Activated T-helper 1 cell treated with anti-CD3 and anti-CD28 coated beads, Interleukin-12 subunit alpha, Interleukin-12 subunit beta, Interleukin-2, Interleukin-4 antibody, amounts not matched to agents 30 ng/mL and 10 ng/mL and 1 ng/mL, durations not matched to agents 14 hours and 24 hours and 36 hours (primary cell): Measurements from ENCODE around the gene ABCG2. TPM values are rescaled to one million over a fixed set of nuclear protein-coding genes. Genes with fewer than 3 reads are reported as not detected.

Experiments
- DNase-seq: peaks from one replicate; pipeline ENCODE4 v3.0.0; 2021; ENCODE audit warnings: low spot score
- H3K27ac Mint-ChIP-seq: one replicate; pipeline ENCODE4 v1.8.0; 2021; ENCODE audit warnings: mild to moderate bottlenecking, mixed read lengths
- H3K27me3 Mint-ChIP-seq: one replicate; pipeline ENCODE4 v1.8.0; 2022; ENCODE audit warnings: mild to moderate bottlenecking, moderate library complexity, mixed read lengths; ENCODE audit not compliant: insufficient read depth
- H3K36me3 Mint-ChIP-seq: one replicate; pipeline ENCODE4 v1.8.0; 2021; ENCODE audit warnings: low read depth, mixed read lengths
- H3K4me1 Mint-ChIP-seq: one replicate; pipeline ENCODE4 v1.8.0; 2021; ENCODE audit warnings: low read depth, mixed read lengths
- H3K4me3 Mint-ChIP-seq: one replicate; pipeline ENCODE4 v1.8.0; 2021; ENCODE audit warnings: mild to moderate bottlenecking, moderate library complexity, mixed read lengths
- H3K9me3 Mint-ChIP-seq: one replicate; pipeline ENCODE4 v1.8.0; 2021; ENCODE audit warnings: mixed read lengths
- intact Hi-C: fragments of 100-400 bp; cut with micrococcal nuclease; formaldehyde crosslinking; loops from one replicate; pipeline ENCODE4 v1.15.1; 2024
- total RNA-seq: library from RNA; stranded (reverse); gene quantifications from 2 replicates; pipeline ENCODE4 v1.2.3, GENCODE V29; 2022

ABCG2 gene
- total RNA-seq, 1 donor from 2014 or later: 0.34 TPM

- no peak for DNase-seq
- peaks cover under 1% of the 10 kb centered on the region for H3K4me1 Mint-ChIP-seq
- H3K9me3 Mint-ChIP-seq: peaks cover 7% of the 10 kb centered on the region
- no peak overlapping the region for H3K27ac Mint-ChIP-seq
- intact Hi-C loops: no loop called here
- H3K36me3 Mint-ChIP-seq: peaks cover 27% of the 10 kb centered on the region
- no peaks in the 10 kb centered on the region for H3K27me3 Mint-ChIP-seq
- no peak overlapping the region for H3K4me3 Mint-ChIP-seq
These were observed 83.1 kb downstream of the ABCG2 start for GRCh38 chr4:88075336-88075735.

GRCh38 chr4:88070031-88070430, 88.4 kb downstream of the ABCG2 start:
- H3K27me3 Mint-ChIP-seq: no peaks in the 10 kb centered on the region
- no peak for DNase-seq
- H3K9me3 Mint-ChIP-seq: peaks cover 16% of the 10 kb centered on the region
- H3K36me3 Mint-ChIP-seq: peaks cover 54% of the 10 kb centered on the region
- peaks cover 7% of the 10 kb centered on the region for H3K4me1 Mint-ChIP-seq
- H3K27ac Mint-ChIP-seq: peak overlapping the region; percentile 25
- no peak overlapping the region for H3K4me3 Mint-ChIP-seq
- intact Hi-C loops: no loop called here

- no peak for DNase-seq
- intact Hi-C loops: no loop called here
- H3K36me3 Mint-ChIP-seq: peaks cover 37% of the 10 kb centered on the region
- peaks cover 8% of the 10 kb centered on the region for H3K9me3 Mint-ChIP-seq
- no peaks in the 10 kb centered on the region for H3K27me3 Mint-ChIP-seq
- H3K4me1 Mint-ChIP-seq: no peaks in the 10 kb centered on the region
- no peak overlapping the region for H3K27ac Mint-ChIP-seq
- no peak overlapping the region for H3K4me3 Mint-ChIP-seq
These were observed 94.0 kb downstream of the ABCG2 start for GRCh38 chr4:88064410-88064809.

GRCh38 chr4:88063634-88064296, 94.7 kb downstream of the ABCG2 start:
- no peak for DNase-seq
- no peaks in the 10 kb centered on the region for H3K27me3 Mint-ChIP-seq
- H3K27ac Mint-ChIP-seq: no peak overlapping the region
- no peaks in the 10 kb centered on the region for H3K4me1 Mint-ChIP-seq
- no peak overlapping the region for H3K4me3 Mint-ChIP-seq
- peaks cover 4% of the 10 kb centered on the region for H3K9me3 Mint-ChIP-seq
- intact Hi-C loops: no loop called here
- peaks cover 36% of the 10 kb centered on the region for H3K36me3 Mint-ChIP-seq

GRCh38 chr4:88062843-88063242, 95.6 kb downstream of the ABCG2 start:
- intact Hi-C loops: no loop called here
- no peak overlapping the region for H3K4me3 Mint-ChIP-seq
- no peak overlapping the region for H3K27ac Mint-ChIP-seq
- no peak for DNase-seq
- H3K27me3 Mint-ChIP-seq: no peaks in the 10 kb centered on the region
- H3K9me3 Mint-ChIP-seq: no peaks in the 10 kb centered on the region
- H3K4me1 Mint-ChIP-seq: no peaks in the 10 kb centered on the region
- H3K36me3 Mint-ChIP-seq: peaks cover 30% of the 10 kb centered on the region

GRCh38 chr4:88062311-88062710, 96.1 kb downstream of the ABCG2 start:
- Mint-ChIP-seq H3K27ac (no peak overlapping the region), H3K9me3 (no peaks in the 10 kb centered on the region), H3K4me1 (no peaks in the 10 kb centered on the region), H3K4me3 (no peak overlapping the region), H3K27me3 (no peaks in the 10 kb centered on the region), H3K36me3 (peaks cover 25% of the 10 kb centered on the region)
- intact Hi-C loops: no loop called here
- DNase-seq: no peak

- H3K36me3 Mint-ChIP-seq: peaks cover 21% of the 10 kb centered on the region
- H3K27ac Mint-ChIP-seq: no peak overlapping the region
- no peak for DNase-seq
- H3K27me3 Mint-ChIP-seq: no peaks in the 10 kb centered on the region
- no peak overlapping the region for H3K4me3 Mint-ChIP-seq
- H3K4me1 Mint-ChIP-seq: no peaks in the 10 kb centered on the region
- intact Hi-C loops: no loop called here
- no peaks in the 10 kb centered on the region for H3K9me3 Mint-ChIP-seq
These were observed 98.0 kb downstream of the ABCG2 start for GRCh38 chr4:88060431-88060830.

GRCh38 chr4:88059766-88060165, 98.7 kb downstream of the ABCG2 start:
- Mint-ChIP-seq H3K9me3 (no peaks in the 10 kb centered on the region), H3K36me3 (peaks cover 21% of the 10 kb centered on the region), H3K27ac (no peak overlapping the region), H3K4me3 (no peak overlapping the region), H3K4me1 (no peaks in the 10 kb centered on the region), H3K27me3 (no peaks in the 10 kb centered on the region)
- DNase-seq: no peak
- intact Hi-C loops: no loop called here

- H3K36me3 Mint-ChIP-seq: peaks cover 19% of the 10 kb centered on the region
- intact Hi-C loops: no loop called here
- no peaks in the 10 kb centered on the region for H3K27me3 Mint-ChIP-seq
- no peaks in the 10 kb centered on the region for H3K4me1 Mint-ChIP-seq
- no peaks in the 10 kb centered on the region for H3K9me3 Mint-ChIP-seq
- no peak for DNase-seq
- H3K4me3 Mint-ChIP-seq: no peak overlapping the region
- H3K27ac Mint-ChIP-seq: no peak overlapping the region
These were observed 100.1 kb downstream of the ABCG2 start for GRCh38 chr4:88058295-88058694.

GRCh38 chr4:88054901-88055300, 103.5 kb downstream of the ABCG2 start:
- peaks cover 17% of the 10 kb centered on the region for H3K36me3 Mint-ChIP-seq
- no peaks in the 10 kb centered on the region for H3K4me1 Mint-ChIP-seq
- no peak for DNase-seq
- no peak overlapping the region for H3K4me3 Mint-ChIP-seq
- H3K27me3 Mint-ChIP-seq: no peaks in the 10 kb centered on the region
- no peaks in the 10 kb centered on the region for H3K9me3 Mint-ChIP-seq
- H3K27ac Mint-ChIP-seq: no peak overlapping the region
- intact Hi-C loops: no loop called here

- intact Hi-C loops: no loop called here
- no peaks in the 10 kb centered on the region for H3K4me1 Mint-ChIP-seq
- H3K27ac Mint-ChIP-seq: no peak overlapping the region
- no peaks in the 10 kb centered on the region for H3K27me3 Mint-ChIP-seq
- no peak for DNase-seq
- no peak overlapping the region for H3K4me3 Mint-ChIP-seq
- peaks cover 11% of the 10 kb centered on the region for H3K36me3 Mint-ChIP-seq
- no peaks in the 10 kb centered on the region for H3K9me3 Mint-ChIP-seq
These were observed 104.2 kb downstream of the ABCG2 start for GRCh38 chr4:88054229-88054628.

- no peak overlapping the region for H3K27ac Mint-ChIP-seq
- no peaks in the 10 kb centered on the region for H3K27me3 Mint-ChIP-seq
- intact Hi-C loops: no loop called here
- H3K9me3 Mint-ChIP-seq: no peaks in the 10 kb centered on the region
- H3K36me3 Mint-ChIP-seq: peaks cover 17% of the 10 kb centered on the region
- no peaks in the 10 kb centered on the region for H3K4me1 Mint-ChIP-seq
- no peak for DNase-seq
- H3K4me3 Mint-ChIP-seq: no peak overlapping the region
These were observed 113.4 kb downstream of the ABCG2 start for GRCh38 chr4:88045021-88045420.

- no peak overlapping the region for H3K27ac Mint-ChIP-seq
- peaks cover 22% of the 10 kb centered on the region for H3K36me3 Mint-ChIP-seq
- no peaks in the 10 kb centered on the region for H3K9me3 Mint-ChIP-seq
- DNase-seq: no peak
- no peaks in the 10 kb centered on the region for H3K27me3 Mint-ChIP-seq
- no peak overlapping the region for H3K4me3 Mint-ChIP-seq
- no peaks in the 10 kb centered on the region for H3K4me1 Mint-ChIP-seq
- intact Hi-C loops: no loop called here
These were observed 114.7 kb downstream of the ABCG2 start for GRCh38 chr4:88043586-88044340.
